Heart left ventricle (tissue), 13 donors: Measurements from ENCODE around the gene ITGBL1.

Source experiments
- POLR2A ChIP-seq, 2 donors: fragments of 450-650 bp; IDR thresholded peaks; one replicate each; pipeline ENCODE4 v1.6.1; 2017; ENCODE audit warnings: antibody characterized with exemption in 2 of 2, mild to moderate bottlenecking in 2 of 2, moderate library complexity in 2 of 2
- TF ChIP-seq, protein P1 (sequence below), 12 donors: fragments of 200-600 bp; sonication (generic) in 4 of 12; IDR thresholded peaks; one replicate each; pipeline versions ENCODE4 v1.5.0 to v1.8.0; 2018 to 2022; ENCODE audit warnings: antibody characterized with exemption in 12 of 12, mild to moderate bottlenecking in 5 of 12
- donor health status: ischemic (EF 13 %, LVEDD 7.1; RV severe dilation, severe dysfunction).
- donor health status: DM: no; HTN: yes; CAD: no.
- donor health status: DM: no; HTN: no; CAD: no.
- donor health status: ischemic (EF 25% LVEDD 6.9; RV normal size, moderate dysfunction).
- donor health status: ischemic (EF 25% LVEDD 5.7; RV mildly dilated, moderate dysfunction).
- donor health status: ischemic (EF 35%, LVEDD 5.7; RV mildly dilated, moderate dysfunction).
- donor health status: nonischemic (EF 11% LVEDD 7.7; RV severe dilation, severe dysfunction).
- donor health status: DM: yes; HTN: yes; CAD: no.
- donor health status: PGD.
- donor health status: ischemic (EF 29% LVEDD 5.4; RV normal size, mild dysfunction).
- donor health status: nonischemic (EF 23%, LVEDD 6.1; RV moderate dilation, normal function).

DNA sequence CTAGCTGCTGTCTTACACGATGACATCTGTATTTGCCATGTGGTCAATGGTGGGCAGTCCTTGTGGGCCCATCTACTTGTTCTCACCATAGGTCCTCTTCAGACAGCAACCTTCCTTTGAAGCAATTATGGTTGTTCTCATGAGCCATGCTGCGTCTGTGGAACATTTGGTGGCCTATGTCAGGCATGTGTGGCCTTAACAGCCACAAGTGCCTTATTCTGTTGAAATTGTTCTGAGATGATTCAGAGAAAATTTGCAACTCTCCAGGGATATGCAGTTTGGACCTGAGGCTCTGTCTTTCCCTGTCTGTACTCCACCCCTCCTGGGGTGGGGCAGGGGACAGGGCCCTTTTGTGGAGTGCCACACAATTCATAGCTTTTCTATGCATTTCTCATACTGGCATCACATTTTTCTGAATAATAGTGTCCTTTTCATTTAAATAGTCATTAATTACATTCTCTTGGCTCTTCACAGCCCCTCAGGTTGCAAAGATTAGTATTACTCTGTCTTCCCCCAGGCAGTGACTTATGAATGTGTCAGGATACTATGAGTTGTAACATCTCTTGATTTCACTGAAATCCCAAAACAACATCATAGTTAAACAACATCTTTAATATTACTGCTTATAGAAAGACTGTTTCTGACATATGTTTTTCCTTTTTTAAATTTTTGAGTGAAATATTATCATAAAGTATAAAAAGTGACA, 102.1 kb downstream of the ITGBL1 start:
- no peak for TF ChIP-seq POLR2A (IDR thresholded peaks at IDR 0.05)
- TF ChIP-seq, protein P1, sequence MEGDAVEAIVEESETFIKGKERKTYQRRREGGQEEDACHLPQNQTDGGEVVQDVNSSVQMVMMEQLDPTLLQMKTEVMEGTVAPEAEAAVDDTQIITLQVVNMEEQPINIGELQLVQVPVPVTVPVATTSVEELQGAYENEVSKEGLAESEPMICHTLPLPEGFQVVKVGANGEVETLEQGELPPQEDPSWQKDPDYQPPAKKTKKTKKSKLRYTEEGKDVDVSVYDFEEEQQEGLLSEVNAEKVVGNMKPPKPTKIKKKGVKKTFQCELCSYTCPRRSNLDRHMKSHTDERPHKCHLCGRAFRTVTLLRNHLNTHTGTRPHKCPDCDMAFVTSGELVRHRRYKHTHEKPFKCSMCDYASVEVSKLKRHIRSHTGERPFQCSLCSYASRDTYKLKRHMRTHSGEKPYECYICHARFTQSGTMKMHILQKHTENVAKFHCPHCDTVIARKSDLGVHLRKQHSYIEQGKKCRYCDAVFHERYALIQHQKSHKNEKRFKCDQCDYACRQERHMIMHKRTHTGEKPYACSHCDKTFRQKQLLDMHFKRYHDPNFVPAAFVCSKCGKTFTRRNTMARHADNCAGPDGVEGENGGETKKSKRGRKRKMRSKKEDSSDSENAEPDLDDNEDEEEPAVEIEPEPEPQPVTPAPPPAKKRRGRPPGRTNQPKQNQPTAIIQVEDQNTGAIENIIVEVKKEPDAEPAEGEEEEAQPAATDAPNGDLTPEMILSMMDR (IDR thresholded peaks at IDR 0.05) = no peak
